HFFc6 (cell line): ENCODE results near the gene IRX4. TPM values are rescaled to one million over a fixed set of nuclear protein-coding genes. Genes with fewer than 3 reads are reported as not detected.

Experiments
- DNase-seq: peaks from one replicate; pipeline ENCODE4 v3.0.0-alpha.2; 2018
- H3K27ac Mint-ChIP-seq: 2 replicates; pipeline ENCODE4 v1.8.0; 2020; ENCODE audit warnings: mild to moderate bottlenecking, mixed read lengths
- H3K27me3 Mint-ChIP-seq: 2 replicates; pipeline ENCODE4 v1.8.0; 2021; ENCODE audit warnings: mild to moderate bottlenecking, moderate library complexity, mixed read lengths; ENCODE audit not compliant: insufficient read depth
- H3K36me3 Mint-ChIP-seq: 2 replicates; pipeline ENCODE4 v1.8.0; 2021; ENCODE audit warnings: low read depth, mixed read lengths
- H3K4me1 Mint-ChIP-seq: 2 replicates; pipeline ENCODE4 v1.8.0; 2020; ENCODE audit warnings: low read depth, mixed read lengths
- H3K4me3 Mint-ChIP-seq: 2 replicates; pipeline ENCODE4 v1.8.0; 2020; ENCODE audit warnings: mild to moderate bottlenecking, moderate library complexity, mixed read lengths
- H3K9me3 Mint-ChIP-seq: 2 replicates; pipeline ENCODE4 v1.8.0; 2020; ENCODE audit warnings: mild to moderate bottlenecking, mixed read lengths
- CTCF ChIP-seq: fragments of 200-600 bp; sonication (generic); IDR thresholded peaks from 2 replicates; pipeline ENCODE4 v1.5.0; 2021; ENCODE audit warnings: antibody characterized with exemption, mild to moderate bottlenecking
- total RNA-seq, 6 experiments: library from RNA; stranded (reverse); fragmentation: NEBNext Ultra II Directional; extraction: Animal tissue kit (Norgen Biotek cat#: 25700); gene quantifications; 2 replicates in 1 of 6; 3 replicates in 5 of 6; pipeline ENCODE4 v1.2.3, GENCODE V29; 2021

IRX4 gene
- total RNA-seq, 6 experiments from 2014 or later, result not detected

DNA sequence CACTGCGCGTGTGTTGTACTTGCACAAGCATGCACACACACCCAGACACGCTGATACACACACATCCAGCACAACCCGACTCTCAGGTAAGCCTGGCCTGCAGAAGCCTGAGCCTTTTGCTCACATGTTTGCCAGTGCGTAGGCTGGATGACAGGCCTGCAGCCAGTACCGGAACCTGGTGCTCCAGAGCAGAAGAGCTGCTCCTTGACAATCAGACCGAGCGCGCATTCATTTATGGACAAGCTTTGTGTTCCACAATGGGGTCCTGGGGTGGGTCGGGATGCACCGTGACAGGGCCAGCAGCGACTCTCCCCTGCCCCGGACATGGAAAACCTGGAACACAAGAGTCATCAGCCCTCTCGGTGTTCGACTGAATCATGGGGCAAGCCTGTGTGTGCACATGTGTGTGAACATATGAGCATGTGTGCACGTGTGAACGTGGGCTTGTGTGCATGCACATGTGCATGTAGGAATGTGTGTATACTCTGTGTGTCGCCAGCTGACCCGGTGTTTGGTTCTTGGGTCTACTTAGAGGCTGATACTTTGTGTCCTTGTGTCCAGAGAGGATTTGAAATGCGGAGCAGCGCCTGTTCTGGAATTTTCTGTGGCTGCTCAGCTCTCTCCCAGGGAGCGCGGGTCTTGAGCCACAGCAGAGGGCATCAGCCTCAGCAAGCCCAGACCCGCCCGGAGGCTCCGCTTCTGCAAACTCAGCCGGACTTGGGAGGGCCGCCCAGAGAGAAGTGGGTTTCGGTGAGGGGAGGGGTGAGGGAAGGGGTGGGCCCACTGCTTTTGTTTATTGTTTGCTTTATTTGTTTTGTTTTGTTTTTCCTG lies 32.2 kb downstream of the IRX4 start:
- no peaks in the 10 kb centered on the region for H3K36me3 Mint-ChIP-seq
- H3K4me1 Mint-ChIP-seq, result no peaks in the 10 kb centered on the region
- no peak for TF ChIP-seq CTCF
- H3K9me3 Mint-ChIP-seq, result no peaks in the 10 kb centered on the region
- H3K27ac Mint-ChIP-seq, result no peak overlapping the region
- peaks cover 44% of the 10 kb centered on the region for H3K27me3 Mint-ChIP-seq
- DNase-seq, result no peak
- no peak overlapping the region for H3K4me3 Mint-ChIP-seq

GRCh38 chr5:1847611-1848010 lies 35.1 kb downstream of the IRX4 start:
- Mint-ChIP-seq H3K27ac (no peak overlapping the region), H3K27me3 (peaks cover 28% of the 10 kb centered on the region), H3K36me3 (no peaks in the 10 kb centered on the region), H3K9me3 (no peaks in the 10 kb centered on the region), H3K4me1 (no peaks in the 10 kb centered on the region), H3K4me3 (no peak overlapping the region)
- no peak for DNase-seq
- no peak for TF ChIP-seq CTCF

DNA sequence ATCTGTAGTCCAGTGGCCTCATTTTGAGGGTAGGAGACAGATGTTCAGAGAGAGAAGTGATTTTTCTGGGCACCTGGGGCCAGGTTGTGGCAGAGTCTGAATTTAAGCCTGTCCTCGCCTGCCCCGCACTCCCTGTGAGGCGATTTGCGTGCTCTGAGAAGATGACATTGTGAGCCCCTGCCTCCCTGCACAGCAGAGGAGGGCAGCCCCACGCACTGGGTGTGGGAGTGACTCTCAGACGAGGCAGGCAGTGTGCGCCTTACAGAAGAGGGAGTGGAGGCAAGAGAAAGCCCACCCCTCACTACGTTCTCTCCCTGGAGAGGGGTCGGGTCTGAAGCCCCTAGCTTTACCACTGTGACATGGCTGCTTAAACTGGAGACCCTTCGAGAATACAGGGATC lies 35.7 kb downstream of the IRX4 start:
- TF ChIP-seq CTCF, result no peak
- DNase-seq, result no peak
- H3K36me3 Mint-ChIP-seq, result no peaks in the 10 kb centered on the region

GRCh38 chr5:1846583-1846982 lies 36.1 kb downstream of the IRX4 start:
- no peak for TF ChIP-seq CTCF
- no peak overlapping the region for H3K27ac Mint-ChIP-seq
- no peaks in the 10 kb centered on the region for H3K4me1 Mint-ChIP-seq
- no peaks in the 10 kb centered on the region for H3K9me3 Mint-ChIP-seq
- DNase-seq, result no peak
- no peak overlapping the region for H3K4me3 Mint-ChIP-seq
- peaks cover 22% of the 10 kb centered on the region for H3K27me3 Mint-ChIP-seq
- H3K36me3 Mint-ChIP-seq, result no peaks in the 10 kb centered on the region

More for the DNA sequence above, 35.7 kb downstream of the IRX4 start:
- H3K27me3 Mint-ChIP-seq, result peaks cover 26% of the 10 kb centered on the region
- no peak overlapping the region for H3K4me3 Mint-ChIP-seq
- H3K27ac Mint-ChIP-seq, result no peak overlapping the region
- no peaks in the 10 kb centered on the region for H3K9me3 Mint-ChIP-seq
- H3K4me1 Mint-ChIP-seq, result no peaks in the 10 kb centered on the region

- Mint-ChIP-seq H3K4me3 (no peak overlapping the region), H3K4me1 (no peaks in the 10 kb centered on the region), H3K36me3 (no peaks in the 10 kb centered on the region), H3K9me3 (no peaks in the 10 kb centered on the region), H3K27me3 (peaks cover 23% of the 10 kb centered on the region), H3K27ac (no peak overlapping the region)
- DNase-seq, result no peak
- TF ChIP-seq CTCF, result no peak
These were observed 37.0 kb downstream of the IRX4 start for GRCh38 chr5:1845696-1846095.
